Stimulated activated effector memory CD8-positive, alpha-beta T cell treated with anti-CD3 and anti-CD28 coated beads, Interleukin-12 subunit alpha, Interleukin-12 subunit beta, amount 100 ng/mL, for 72 hours (primary cell): ENCODE measurements around the gene NTSR2.

ENCODE experiments used
- ATAC-seq: fragments of 150-1000 bp; cut with Tn5 transposase; 2 replicates; pipeline ENCODE4 v1.10.0; 2021
- DNase-seq, 2 donors: peaks; one replicate each; pipeline ENCODE4 v3.0.0; 2021 to 2022; ENCODE audit warnings: low spot score in 2 of 2
- H3K27ac Mint-ChIP-seq: one replicate; pipeline ENCODE4 v1.8.0; 2022; ENCODE audit warnings: mild to moderate bottlenecking, mixed read lengths
- H3K36me3 Mint-ChIP-seq: one replicate; pipeline ENCODE4 v1.8.0; 2022; ENCODE audit warnings: mild to moderate bottlenecking, mixed read lengths
- H3K4me1 Mint-ChIP-seq: one replicate; pipeline ENCODE4 v1.8.0; 2022; ENCODE audit warnings: mixed read lengths
- H3K4me3 Mint-ChIP-seq: one replicate; pipeline ENCODE4 v1.8.0; 2022; ENCODE audit warnings: mild to moderate bottlenecking, mixed read lengths
- H3K9me3 Mint-ChIP-seq: one replicate; pipeline ENCODE4 v1.8.0; 2022; ENCODE audit warnings: mixed read lengths

The NTSR2 gene

GRCh38 chr2:11639503-11639902, 30.5 kb downstream of the NTSR2 start:
- ATAC-seq, result no peak
- Mint-ChIP-seq H3K9me3 (no peaks in the 10 kb centered on the region), H3K4me1 (no peaks in the 10 kb centered on the region), H3K36me3 (no peaks in the 10 kb centered on the region), H3K27ac (no peak overlapping the region), H3K4me3 (no peak overlapping the region)
- DNase-seq, result no peak

GRCh38 chr2:11637546-11637945, 32.4 kb downstream of the NTSR2 start:
- DNase-seq, result no peak
- Mint-ChIP-seq H3K9me3 (no peaks in the 10 kb centered on the region), H3K4me1 (no peaks in the 10 kb centered on the region), H3K36me3 (no peaks in the 10 kb centered on the region), H3K27ac (no peak overlapping the region), H3K4me3 (no peak overlapping the region)
- no peak for ATAC-seq

GRCh38 chr2:11636593-11637295, 33.3 kb downstream of the NTSR2 start:
- H3K4me1 Mint-ChIP-seq, result no peaks in the 10 kb centered on the region
- no peak for DNase-seq
- H3K9me3 Mint-ChIP-seq, result no peaks in the 10 kb centered on the region
- ATAC-seq, result no peak
- no peak overlapping the region for H3K27ac Mint-ChIP-seq
- H3K4me3 Mint-ChIP-seq, result no peak overlapping the region
- no peaks in the 10 kb centered on the region for H3K36me3 Mint-ChIP-seq

GRCh38 chr2:11635141-11635540, 34.9 kb downstream of the NTSR2 start:
- Mint-ChIP-seq H3K27ac (no peak overlapping the region), H3K9me3 (no peaks in the 10 kb centered on the region), H3K4me1 (no peaks in the 10 kb centered on the region), H3K36me3 (no peaks in the 10 kb centered on the region), H3K4me3 (no peak overlapping the region)
- DNase-seq, result no peak
- no peak for ATAC-seq

GRCh38 chr2:11634584-11634983, 35.4 kb downstream of the NTSR2 start:
- H3K4me1 Mint-ChIP-seq, result no peaks in the 10 kb centered on the region
- no peaks in the 10 kb centered on the region for H3K36me3 Mint-ChIP-seq
- H3K9me3 Mint-ChIP-seq, result no peaks in the 10 kb centered on the region
- DNase-seq (no peak), ATAC-seq (no peak)
- no peak overlapping the region for H3K27ac Mint-ChIP-seq
- no peak overlapping the region for H3K4me3 Mint-ChIP-seq

GRCh38 chr2:11633923-11634478, 36.0 kb downstream of the NTSR2 start:
- H3K36me3 Mint-ChIP-seq, result no peaks in the 10 kb centered on the region

GRCh38 chr2:11631462-11631861, 38.5 kb downstream of the NTSR2 start:
- DNase-seq (no peak), ATAC-seq (no peak)
- Mint-ChIP-seq H3K36me3 (no peaks in the 10 kb centered on the region), H3K9me3 (no peaks in the 10 kb centered on the region), H3K4me1 (no peaks in the 10 kb centered on the region), H3K4me3 (no peak overlapping the region), H3K27ac (no peak overlapping the region)

More at GRCh38 chr2:11633923-11634478, 36.0 kb downstream of the NTSR2 start:
- Mint-ChIP-seq H3K4me1 (no peaks in the 10 kb centered on the region), H3K27ac (no peak overlapping the region), H3K9me3 (no peaks in the 10 kb centered on the region), H3K4me3 (no peak overlapping the region)
- ATAC-seq, result no peak
- no peak for DNase-seq

- Mint-ChIP-seq H3K27ac (no peak overlapping the region), H3K4me3 (no peak overlapping the region), H3K4me1 (no peaks in the 10 kb centered on the region), H3K36me3 (no peaks in the 10 kb centered on the region), H3K9me3 (no peaks in the 10 kb centered on the region)
- DNase-seq (no peak), ATAC-seq (no peak)
Measured at GRCh38 chr2:11630855-11631254, 39.1 kb downstream of the NTSR2 start.

- Mint-ChIP-seq H3K4me3 (no peak overlapping the region), H3K36me3 (no peaks in the 10 kb centered on the region)
- ATAC-seq, result no peak
Measured at GRCh38 chr2:11629851-11630250, 40.1 kb downstream of the NTSR2 start.

GRCh38 chr2:11629215-11629614, 40.8 kb downstream of the NTSR2 start:
- no peaks in the 10 kb centered on the region for H3K4me1 Mint-ChIP-seq
- peak; percentile 3 for ATAC-seq

More at GRCh38 chr2:11629851-11630250, 40.1 kb downstream of the NTSR2 start:
- H3K9me3 Mint-ChIP-seq, result no peaks in the 10 kb centered on the region
- no peak for DNase-seq
- no peaks in the 10 kb centered on the region for H3K4me1 Mint-ChIP-seq
- H3K27ac Mint-ChIP-seq, result no peak overlapping the region

GRCh38 chr2:11628675-11629074, 41.3 kb downstream of the NTSR2 start:
- ATAC-seq (no peak), DNase-seq (no peak)
- Mint-ChIP-seq H3K9me3 (no peaks in the 10 kb centered on the region), H3K36me3 (no peaks in the 10 kb centered on the region), H3K4me1 (no peaks in the 10 kb centered on the region), H3K4me3 (no peak overlapping the region), H3K27ac (no peak overlapping the region)

More at GRCh38 chr2:11629215-11629614, 40.8 kb downstream of the NTSR2 start:
- H3K27ac Mint-ChIP-seq, result no peak overlapping the region
- DNase-seq, result no peak
- H3K36me3 Mint-ChIP-seq, result no peaks in the 10 kb centered on the region
- H3K4me3 Mint-ChIP-seq, result no peak overlapping the region
- no peaks in the 10 kb centered on the region for H3K9me3 Mint-ChIP-seq

- ATAC-seq (no peak), DNase-seq (no peak)
- no peak overlapping the region for H3K4me3 Mint-ChIP-seq
- H3K27ac Mint-ChIP-seq, result no peak overlapping the region
- H3K4me1 Mint-ChIP-seq, result no peaks in the 10 kb centered on the region
- no peaks in the 10 kb centered on the region for H3K36me3 Mint-ChIP-seq
- no peaks in the 10 kb centered on the region for H3K9me3 Mint-ChIP-seq
Measured at GRCh38 chr2:11625671-11626070, 44.3 kb downstream of the NTSR2 start.

GRCh38 chr2:11624893-11625292, 45.1 kb downstream of the NTSR2 start:
- DNase-seq, result no peak

GRCh38 chr2:11622611-11623010, 47.4 kb downstream of the NTSR2 start:
- H3K4me1 Mint-ChIP-seq, result no peaks in the 10 kb centered on the region
- DNase-seq (no peak), ATAC-seq (no peak)
- no peaks in the 10 kb centered on the region for H3K36me3 Mint-ChIP-seq
- no peak overlapping the region for H3K4me3 Mint-ChIP-seq
- no peak overlapping the region for H3K27ac Mint-ChIP-seq
- H3K9me3 Mint-ChIP-seq, result no peaks in the 10 kb centered on the region

More at GRCh38 chr2:11624893-11625292, 45.1 kb downstream of the NTSR2 start:
- no peak overlapping the region for H3K27ac Mint-ChIP-seq
- no peaks in the 10 kb centered on the region for H3K9me3 Mint-ChIP-seq
- no peaks in the 10 kb centered on the region for H3K36me3 Mint-ChIP-seq
- H3K4me3 Mint-ChIP-seq, result no peak overlapping the region
- no peak for ATAC-seq
- H3K4me1 Mint-ChIP-seq, result no peaks in the 10 kb centered on the region

GRCh38 chr2:11621410-11621809, 48.6 kb downstream of the NTSR2 start:
- no peaks in the 10 kb centered on the region for H3K9me3 Mint-ChIP-seq
- no peak for ATAC-seq
- H3K36me3 Mint-ChIP-seq, result no peaks in the 10 kb centered on the region
- H3K4me3 Mint-ChIP-seq, result no peak overlapping the region
- H3K4me1 Mint-ChIP-seq, result no peaks in the 10 kb centered on the region
- no peak overlapping the region for H3K27ac Mint-ChIP-seq
- no peak for DNase-seq

GRCh38 chr2:11618708-11619062, 51.3 kb downstream of the NTSR2 start:
- Mint-ChIP-seq H3K36me3 (no peaks in the 10 kb centered on the region), H3K4me3 (no peak overlapping the region), H3K4me1 (no peaks in the 10 kb centered on the region), H3K27ac (no peak overlapping the region), H3K9me3 (no peaks in the 10 kb centered on the region)
- ATAC-seq (no peak), DNase-seq (no peak)
